ENCODE data around the gene NIBAN1.

The NIBAN1 gene

DNA sequence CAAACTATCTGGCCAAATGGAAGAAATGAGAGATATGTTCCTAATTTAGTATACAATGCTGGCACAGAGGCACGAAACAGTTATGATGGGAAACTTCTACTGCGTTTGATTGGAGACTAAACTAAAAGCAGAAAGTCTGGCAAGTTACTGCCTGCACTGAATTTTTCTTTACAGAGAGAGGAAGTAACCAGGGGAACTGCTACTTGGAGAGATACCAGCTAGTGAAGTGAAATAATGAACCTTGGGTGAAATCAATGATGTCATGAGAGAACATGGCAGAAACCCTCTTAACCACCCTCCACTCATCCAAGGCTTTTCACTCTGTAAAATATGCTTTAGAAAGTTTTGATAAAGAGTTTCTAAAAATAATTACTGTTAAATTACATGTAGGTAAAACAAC is 29.3 kb downstream of the NIBAN1 start:
- Histone ChIP-seq H3K9ac (no peak overlapping the region), H3K4me2 (no peak overlapping the region), H3K27me3 (ENCODE audit: insufficient read depth, low read depth) (no peaks in the 10 kb centered on the region), H2AFZ (ENCODE audit: low read depth) (no peak overlapping the region), H4K20me1 (ENCODE audit: insufficient read depth) (no peaks in the 10 kb centered on the region), H3K27ac (no peak overlapping the region), H3K4me1 (ENCODE audit: low read depth, poor library complexity, severe bottlenecking) (peaks cover 15% of the 10 kb centered on the region), H3K79me2 (ENCODE audit: insufficient read depth, low read depth) (no peaks in the 10 kb centered on the region; the same call in 1 of the 2 replicates), H3K4me3 (IDR thresholded peaks at IDR 0.05; ENCODE audit: insufficient read depth, low read depth, low read length) (no peak overlapping the region), H3K36me3 (ENCODE audit: insufficient read depth) (no peaks in the 10 kb centered on the region)
- TF ChIP-seq, protein P1, sequence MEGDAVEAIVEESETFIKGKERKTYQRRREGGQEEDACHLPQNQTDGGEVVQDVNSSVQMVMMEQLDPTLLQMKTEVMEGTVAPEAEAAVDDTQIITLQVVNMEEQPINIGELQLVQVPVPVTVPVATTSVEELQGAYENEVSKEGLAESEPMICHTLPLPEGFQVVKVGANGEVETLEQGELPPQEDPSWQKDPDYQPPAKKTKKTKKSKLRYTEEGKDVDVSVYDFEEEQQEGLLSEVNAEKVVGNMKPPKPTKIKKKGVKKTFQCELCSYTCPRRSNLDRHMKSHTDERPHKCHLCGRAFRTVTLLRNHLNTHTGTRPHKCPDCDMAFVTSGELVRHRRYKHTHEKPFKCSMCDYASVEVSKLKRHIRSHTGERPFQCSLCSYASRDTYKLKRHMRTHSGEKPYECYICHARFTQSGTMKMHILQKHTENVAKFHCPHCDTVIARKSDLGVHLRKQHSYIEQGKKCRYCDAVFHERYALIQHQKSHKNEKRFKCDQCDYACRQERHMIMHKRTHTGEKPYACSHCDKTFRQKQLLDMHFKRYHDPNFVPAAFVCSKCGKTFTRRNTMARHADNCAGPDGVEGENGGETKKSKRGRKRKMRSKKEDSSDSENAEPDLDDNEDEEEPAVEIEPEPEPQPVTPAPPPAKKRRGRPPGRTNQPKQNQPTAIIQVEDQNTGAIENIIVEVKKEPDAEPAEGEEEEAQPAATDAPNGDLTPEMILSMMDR (conservative IDR thresholded peaks at IDR 0.05; ENCODE audit: low read depth, low read length) = no peak

DNA sequence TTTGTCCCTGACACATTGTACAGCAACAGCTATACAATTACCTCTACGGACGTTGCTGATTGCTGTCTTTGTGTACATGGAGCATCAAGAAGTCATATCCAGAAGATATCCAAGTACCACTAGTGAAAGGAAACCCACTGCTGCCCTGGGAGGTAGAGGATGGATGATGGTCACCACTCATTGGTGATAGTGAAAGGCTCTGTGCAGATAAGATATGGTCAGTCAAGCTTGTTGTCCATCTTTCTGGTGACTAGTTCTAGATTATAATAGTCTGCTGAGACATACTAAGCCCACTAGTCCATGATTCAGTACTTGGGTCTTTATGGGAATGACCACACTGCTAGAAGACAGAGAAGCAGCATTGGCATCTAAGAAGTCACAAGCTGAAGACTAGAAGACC is 30.3 kb downstream of the NIBAN1 start:
- Histone ChIP-seq H2AFZ (ENCODE audit: low read depth) (no peak overlapping the region), H3K27ac (no peak overlapping the region), H4K20me1 (ENCODE audit: insufficient read depth) (no peaks in the 10 kb centered on the region), H3K36me3 (ENCODE audit: insufficient read depth) (no peaks in the 10 kb centered on the region), H3K9ac (no peak overlapping the region), H3K79me2 (ENCODE audit: insufficient read depth, low read depth) (no peaks in the 10 kb centered on the region; the same call in 1 of the 2 replicates), H3K27me3 (ENCODE audit: insufficient read depth, low read depth) (no peaks in the 10 kb centered on the region), H3K4me3 (IDR thresholded peaks at IDR 0.05; ENCODE audit: insufficient read depth, low read depth, low read length) (no peak overlapping the region), H3K4me2 (no peak overlapping the region), H3K4me1 (ENCODE audit: low read depth, poor library complexity, severe bottlenecking) (peaks cover 15% of the 10 kb centered on the region)
- TF ChIP-seq, protein P1 (conservative IDR thresholded peaks at IDR 0.05; ENCODE audit: low read depth, low read length) = no peak

DNA sequence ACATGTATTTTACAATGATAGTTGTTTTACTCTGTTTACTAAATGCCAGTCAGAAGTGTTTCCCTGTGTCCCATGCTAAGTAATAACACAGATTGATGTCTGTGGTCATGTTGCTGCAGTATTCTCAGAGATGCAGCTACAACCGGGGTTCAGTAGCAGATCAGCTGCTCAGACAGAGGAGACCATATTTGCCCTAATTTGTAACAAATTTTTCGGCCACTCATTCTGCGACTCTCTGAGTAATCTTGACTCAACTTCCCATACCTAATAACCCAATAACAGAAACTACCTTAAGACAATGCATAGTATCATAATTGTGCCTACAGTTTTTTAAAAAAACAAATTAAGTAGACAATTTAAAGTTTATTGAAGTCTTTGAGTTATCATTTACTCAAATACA is 32.6 kb downstream of the NIBAN1 start:
- Histone ChIP-seq H3K4me2 (no peak overlapping the region), H3K27me3 (ENCODE audit: insufficient read depth, low read depth) (no peaks in the 10 kb centered on the region), H3K4me3 (IDR thresholded peaks at IDR 0.05; ENCODE audit: insufficient read depth, low read depth, low read length) (no peak overlapping the region), H3K79me2 (ENCODE audit: insufficient read depth, low read depth) (no peaks in the 10 kb centered on the region), H3K9ac (no peak overlapping the region), H3K27ac (no peak overlapping the region), H3K4me1 (ENCODE audit: low read depth, poor library complexity, severe bottlenecking) (peaks cover 14% of the 10 kb centered on the region), H3K36me3 (ENCODE audit: insufficient read depth) (no peaks in the 10 kb centered on the region), H4K20me1 (ENCODE audit: insufficient read depth) (no peaks in the 10 kb centered on the region), H2AFZ (ENCODE audit: low read depth) (no peak overlapping the region)
- TF ChIP-seq, protein P1 (conservative IDR thresholded peaks at IDR 0.05; ENCODE audit: low read depth, low read length) = no peak

DNA sequence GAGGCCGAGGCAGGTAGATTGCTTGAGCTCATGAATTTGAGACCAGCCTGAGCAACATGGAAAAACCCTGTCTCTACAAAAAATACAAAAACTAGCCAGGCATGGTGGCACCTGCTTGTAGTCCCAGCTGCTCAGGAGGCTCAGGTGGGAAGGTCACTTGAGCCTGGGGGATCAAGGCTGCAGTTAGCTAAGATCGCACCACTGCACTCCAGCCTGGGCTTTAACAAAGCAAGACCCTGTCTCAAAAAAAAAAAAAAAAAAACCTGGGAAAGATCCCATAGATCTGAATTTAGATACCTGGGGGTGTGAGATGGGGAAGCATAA is 32.9 kb downstream of the NIBAN1 start:
- no peaks in the 10 kb centered on the region for H3K79me2 ChIP-seq (ENCODE audit: insufficient read depth, low read depth)
- TF ChIP-seq, protein P1 (conservative IDR thresholded peaks at IDR 0.05; ENCODE audit: low read depth, low read length) = no peak
- H3K36me3 ChIP-seq (ENCODE audit: insufficient read depth) = no peaks in the 10 kb centered on the region
- H3K4me2 ChIP-seq = no peak overlapping the region
- no peak overlapping the region for H3K4me3 ChIP-seq (IDR thresholded peaks at IDR 0.05; ENCODE audit: insufficient read depth, low read depth, low read length)
- H3K27me3 ChIP-seq (ENCODE audit: insufficient read depth, low read depth) = no peaks in the 10 kb centered on the region
- no peaks in the 10 kb centered on the region for H4K20me1 ChIP-seq (ENCODE audit: insufficient read depth)
- H3K4me1 ChIP-seq (ENCODE audit: low read depth, poor library complexity, severe bottlenecking) = peaks cover 10% of the 10 kb centered on the region
- H3K27ac ChIP-seq = no peak overlapping the region
- H2AFZ ChIP-seq (ENCODE audit: low read depth) = no peak overlapping the region
- no peak overlapping the region for H3K9ac ChIP-seq
